GM19324 (cell line): ENCODE results near the gene CPNE6.
"Not testable (repeated sequence)": the region's sequence is repeated elsewhere in the genome, so short reads cannot be mapped to it uniquely, and the experiment has no call there.

Experiments used
- ATAC-seq: cut with Tn5 transposase; IDR thresholded peaks from one replicate; pipeline ENCODE4 v1.9.1; 2021; ENCODE audit warnings: mild to moderate bottlenecking, moderate library complexity; ENCODE audit not compliant: unreplicated experiment, low FRiP score

Gene CPNE6

DNA sequence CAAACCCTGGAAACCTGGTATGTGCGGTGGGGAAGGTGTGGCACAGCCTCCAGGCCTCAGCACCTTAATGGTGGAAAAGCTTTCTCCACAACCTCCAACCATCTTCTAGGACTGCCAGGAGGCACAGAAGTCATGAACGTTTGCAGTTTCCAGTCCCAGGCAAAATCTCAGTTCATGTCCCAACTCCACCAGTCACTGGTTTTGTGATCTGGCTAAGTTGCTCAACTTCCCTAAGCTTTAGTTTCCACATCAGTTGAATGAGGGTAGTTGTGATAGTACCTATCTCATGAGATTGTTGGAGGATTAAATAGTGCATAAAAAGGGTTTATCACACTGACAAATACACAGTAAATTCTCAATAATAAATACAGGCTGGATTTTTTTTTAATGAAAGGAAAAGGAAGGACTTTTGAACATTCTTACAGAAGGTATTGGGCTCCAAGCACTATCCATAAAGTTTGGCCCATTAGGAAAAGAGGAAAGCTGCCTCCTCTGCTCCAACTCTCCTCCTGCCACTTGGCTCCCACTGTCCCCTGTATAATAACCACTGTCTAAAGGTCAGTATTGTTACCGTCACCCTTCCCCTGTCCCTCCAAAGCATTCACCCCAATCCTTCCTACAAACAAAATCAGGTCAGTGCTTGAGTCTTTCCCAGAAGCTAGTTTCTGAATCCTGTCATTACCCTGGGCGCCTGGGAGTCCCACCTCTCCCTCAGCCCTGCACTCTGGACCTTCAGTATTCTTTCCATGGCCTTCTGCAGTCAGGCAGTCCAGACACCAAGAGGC is 29.0 kb downstream of the CPNE6 start:
- no peak for ATAC-seq

DNA sequence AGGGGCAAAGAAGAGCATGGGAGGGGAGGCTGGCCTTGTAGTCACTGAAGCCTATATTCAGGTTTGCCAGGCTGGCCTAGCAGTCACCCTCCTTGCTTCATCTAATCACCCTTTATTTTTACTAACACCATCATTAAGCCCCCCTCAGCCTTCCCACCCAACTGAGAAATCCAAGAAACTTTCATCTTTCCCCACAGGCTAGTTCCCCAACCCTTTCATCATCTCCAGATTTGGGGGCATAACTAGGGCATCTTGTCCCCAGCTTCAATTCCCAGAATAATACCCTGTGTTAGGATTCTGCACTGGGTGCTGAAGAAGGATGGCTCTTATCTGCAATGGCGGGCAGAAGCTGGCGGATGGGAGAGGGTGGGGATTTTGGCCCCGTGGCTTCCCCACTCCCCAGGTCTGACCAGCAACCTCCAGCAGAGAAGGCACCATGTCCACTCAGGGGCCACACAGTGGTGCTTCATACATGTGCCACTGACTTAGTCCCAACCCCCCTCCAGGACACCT is 29.7 kb downstream of the CPNE6 start:
- ATAC-seq, result no peak

DNA sequence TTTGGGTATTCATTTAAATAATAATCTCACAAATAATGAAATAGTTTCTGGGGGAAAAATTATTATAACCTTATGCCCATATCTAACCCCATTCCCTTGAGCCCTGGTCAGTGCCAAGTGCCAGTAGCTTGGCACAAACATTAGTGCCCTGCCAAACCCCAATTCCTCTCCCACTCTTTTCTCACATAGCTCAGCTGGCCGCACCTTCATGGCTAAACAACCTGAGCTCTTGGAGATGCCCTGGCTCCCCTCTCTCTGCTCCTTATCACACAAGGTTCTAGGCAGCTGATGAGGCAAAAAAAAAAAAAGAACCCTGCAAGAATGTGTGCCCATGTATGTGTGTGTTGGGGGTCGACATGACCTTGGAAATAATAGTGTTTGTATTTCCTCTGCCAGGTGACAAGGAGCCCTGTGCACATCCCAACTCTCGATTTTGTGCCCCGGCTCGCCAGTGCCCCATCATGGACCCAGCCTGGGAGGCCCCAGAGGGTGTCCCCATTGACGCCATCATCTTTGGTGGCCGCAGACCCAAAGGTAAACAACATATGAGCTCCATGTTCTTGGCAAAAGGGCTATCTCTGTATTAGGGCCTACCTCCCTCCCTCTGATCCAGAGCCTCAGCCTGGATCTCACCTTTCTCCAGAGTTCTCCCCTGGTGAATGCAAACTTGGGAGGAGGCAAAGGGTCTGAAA is 31.1 kb downstream of the CPNE6 start:
- no peak for ATAC-seq

DNA sequence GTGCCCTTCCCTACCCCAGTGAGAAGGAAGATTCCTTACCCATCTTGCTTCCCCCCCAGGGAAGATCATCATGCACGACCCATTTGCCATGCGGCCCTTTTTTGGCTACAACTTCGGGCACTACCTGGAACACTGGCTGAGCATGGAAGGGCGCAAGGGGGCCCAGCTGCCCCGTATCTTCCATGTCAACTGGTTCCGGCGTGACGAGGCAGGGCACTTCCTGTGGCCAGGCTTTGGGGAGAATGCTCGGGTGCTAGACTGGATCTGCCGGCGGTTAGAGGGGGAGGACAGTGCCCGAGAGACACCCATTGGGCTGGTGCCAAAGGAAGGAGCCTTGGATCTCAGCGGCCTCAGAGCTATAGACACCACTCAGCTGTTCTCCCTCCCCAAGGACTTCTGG is 32.1 kb downstream of the CPNE6 start:
- no peak for ATAC-seq

DNA sequence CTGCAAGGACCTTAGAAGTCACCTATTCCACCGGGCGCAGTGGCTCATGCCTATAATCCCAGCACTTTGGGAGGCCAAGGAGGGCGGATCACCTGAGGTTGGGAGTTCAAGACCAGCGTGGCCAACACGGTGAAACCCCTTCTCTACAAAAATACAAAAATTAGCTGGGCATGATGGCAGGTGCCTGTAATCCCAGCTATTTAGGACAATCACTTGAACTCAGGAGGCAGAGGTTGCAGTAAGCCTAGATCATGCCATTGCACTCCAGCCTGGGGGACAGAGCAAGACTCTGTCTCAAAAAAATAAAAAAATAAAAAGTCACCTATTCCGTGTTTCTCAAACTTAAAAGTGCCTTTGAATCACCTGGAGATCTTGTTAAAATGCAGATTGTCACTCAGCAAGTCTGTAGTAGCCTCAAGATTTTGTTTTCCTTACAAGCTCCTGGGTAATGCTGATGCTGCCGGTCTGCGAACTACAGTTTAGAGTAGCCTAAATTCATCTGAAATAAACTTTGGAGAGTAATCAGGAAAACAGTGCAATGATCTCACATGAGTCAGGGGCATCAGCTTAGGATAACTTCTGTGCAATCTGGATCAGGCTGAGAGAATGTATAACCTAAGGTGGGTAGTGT is 34.4 kb downstream of the CPNE6 start:
- not testable (repeated sequence) for ATAC-seq

DNA sequence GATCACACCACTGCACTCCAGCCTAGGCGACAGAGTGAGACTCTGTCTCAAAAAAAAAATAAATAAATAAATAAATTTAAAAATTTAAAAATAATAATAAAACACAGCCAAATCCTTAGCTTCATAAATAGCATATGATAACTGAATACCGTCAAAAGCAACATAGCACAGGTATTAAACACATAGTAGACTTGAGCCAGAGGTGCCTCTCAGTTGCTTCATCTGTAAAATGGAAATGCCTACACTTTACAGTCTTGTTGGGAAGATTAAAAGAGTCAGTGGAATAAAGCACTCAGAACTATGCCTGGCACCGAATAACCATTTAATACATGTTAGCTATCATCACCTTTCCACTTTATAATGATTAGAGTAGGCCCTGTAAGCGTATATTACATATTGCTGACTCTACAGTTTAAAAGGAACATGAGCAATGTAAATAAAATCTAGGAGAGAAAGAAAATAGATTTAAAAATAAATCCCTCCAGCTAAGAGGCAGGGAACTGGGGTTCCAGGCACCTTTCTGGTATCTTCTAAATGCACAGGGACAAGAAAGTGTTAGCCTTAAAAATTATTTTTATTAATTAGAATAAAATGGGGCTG is 35.4 kb downstream of the CPNE6 start:
- ATAC-seq, result no peak

DNA sequence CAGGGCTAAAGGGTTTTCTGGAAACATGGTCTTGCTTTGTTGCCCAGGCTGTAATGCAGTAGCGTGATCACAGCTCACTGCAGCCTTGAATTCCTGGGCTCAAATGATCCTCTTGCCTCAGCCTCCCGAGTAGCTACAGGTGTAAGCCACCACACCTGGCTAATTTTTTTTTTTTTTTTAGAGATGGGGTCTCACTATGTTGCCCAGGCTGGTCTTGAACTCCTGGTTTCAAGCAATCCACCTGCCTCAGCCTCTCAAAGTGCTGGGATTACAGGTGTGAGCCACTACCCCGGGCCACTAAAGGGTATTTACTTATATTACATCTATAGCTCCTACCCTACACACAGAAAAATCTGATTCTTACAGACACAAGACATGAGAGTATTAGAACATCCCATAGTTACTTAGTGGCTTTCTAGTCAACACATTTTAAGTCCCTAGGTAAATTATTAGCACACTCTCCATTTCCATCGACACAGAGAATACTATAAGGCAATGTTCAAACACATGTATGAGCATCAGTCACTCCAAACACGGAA is 37.0 kb downstream of the CPNE6 start:
- ATAC-seq, result peak; percentile 26

DNA sequence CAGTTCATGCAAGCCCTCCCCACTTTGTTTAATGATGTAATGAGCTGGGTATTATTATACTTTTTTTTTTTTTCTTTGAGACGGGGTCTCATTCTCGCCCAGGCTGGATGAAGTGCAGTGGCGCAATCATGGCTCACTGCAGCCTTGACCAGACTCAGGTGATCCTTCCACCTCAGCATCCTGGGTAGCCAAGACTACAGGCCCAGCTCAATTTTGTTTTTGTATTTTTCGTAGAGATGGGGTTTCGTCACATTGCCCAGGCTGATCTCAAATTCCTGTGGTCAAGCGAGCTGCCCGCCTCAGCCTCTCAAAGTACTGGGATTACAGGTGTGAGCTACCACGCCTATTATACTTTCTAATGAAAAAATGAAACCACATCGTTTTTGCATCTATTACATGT is 38.7 kb downstream of the CPNE6 start:
- ATAC-seq, result no peak

DNA sequence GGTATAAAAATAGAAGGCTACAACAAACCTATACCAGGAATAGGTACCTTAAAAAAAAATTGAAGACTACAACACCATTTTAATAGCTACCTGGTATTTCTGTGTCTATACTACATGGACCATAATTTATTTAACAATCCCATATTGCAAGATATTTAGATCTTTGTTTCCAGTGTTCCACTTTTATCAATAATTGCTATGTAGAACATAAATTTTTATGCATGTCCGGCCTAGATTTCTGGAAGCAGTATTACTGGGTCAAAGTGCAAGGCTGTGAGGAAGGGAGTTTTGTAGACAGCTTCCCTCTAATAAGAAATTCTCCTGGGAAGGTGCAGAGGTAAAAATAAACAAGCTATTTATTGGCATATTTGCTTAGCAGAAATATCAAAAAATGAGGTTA is 39.2 kb downstream of the CPNE6 start:
- ATAC-seq, result no peak

DNA sequence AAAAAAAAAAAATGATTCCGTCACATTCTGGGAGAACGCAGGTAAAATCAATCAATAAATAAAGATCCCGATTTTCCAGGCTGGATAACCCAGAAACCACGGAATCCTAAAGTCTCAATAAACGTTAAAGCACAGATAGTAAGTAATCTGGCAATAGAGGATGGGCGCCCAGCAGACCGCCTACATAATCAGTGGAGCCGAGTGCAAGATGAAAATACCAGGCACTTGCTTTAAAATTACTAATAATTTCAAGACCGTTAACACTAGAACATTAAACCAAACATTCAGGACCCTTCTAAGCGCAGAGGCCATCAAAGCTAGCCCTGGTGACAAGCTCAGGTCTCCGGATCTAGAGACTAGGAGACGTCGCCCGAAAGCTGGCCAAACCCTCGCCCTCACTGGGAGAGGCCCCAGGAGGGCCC is 42.0 kb downstream of the CPNE6 start:
- ATAC-seq, result no peak

DNA sequence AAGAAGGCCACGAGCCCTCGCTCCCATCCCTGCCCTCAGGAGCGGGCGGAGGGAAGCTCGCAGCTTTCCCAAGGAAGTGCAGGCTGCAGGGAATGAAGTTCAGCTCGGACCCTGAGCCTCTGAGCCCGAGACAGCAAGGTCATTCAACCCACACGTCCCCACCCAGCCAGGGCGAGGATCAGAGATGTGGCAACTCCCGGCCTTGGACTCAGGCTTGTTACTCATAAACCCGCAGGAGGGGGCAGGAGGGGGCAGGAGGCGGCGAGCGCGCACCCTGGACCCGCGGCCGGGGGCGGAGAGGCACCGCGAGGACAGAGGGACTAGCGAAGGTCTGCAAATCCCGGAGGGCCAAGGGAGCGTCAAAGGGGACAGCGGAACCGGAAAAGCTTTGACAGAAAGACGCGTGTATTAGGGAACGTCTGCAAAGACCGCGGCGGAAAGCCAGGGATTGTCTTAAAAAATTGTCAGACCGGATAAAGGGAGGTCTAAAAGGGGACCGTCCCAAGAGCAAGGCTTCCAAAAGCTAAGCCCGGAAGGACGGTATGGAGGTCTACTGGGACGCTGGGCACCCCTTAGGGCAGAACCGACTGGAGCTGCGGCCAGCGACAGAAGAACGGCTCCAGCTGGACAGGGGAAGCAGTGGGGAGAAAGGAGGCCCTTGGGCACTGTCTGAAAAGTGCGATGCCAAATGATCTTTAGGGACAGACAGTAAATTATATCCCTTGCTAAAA is 42.6 kb downstream of the CPNE6 start:
- peak; percentile 29 for ATAC-seq

DNA sequence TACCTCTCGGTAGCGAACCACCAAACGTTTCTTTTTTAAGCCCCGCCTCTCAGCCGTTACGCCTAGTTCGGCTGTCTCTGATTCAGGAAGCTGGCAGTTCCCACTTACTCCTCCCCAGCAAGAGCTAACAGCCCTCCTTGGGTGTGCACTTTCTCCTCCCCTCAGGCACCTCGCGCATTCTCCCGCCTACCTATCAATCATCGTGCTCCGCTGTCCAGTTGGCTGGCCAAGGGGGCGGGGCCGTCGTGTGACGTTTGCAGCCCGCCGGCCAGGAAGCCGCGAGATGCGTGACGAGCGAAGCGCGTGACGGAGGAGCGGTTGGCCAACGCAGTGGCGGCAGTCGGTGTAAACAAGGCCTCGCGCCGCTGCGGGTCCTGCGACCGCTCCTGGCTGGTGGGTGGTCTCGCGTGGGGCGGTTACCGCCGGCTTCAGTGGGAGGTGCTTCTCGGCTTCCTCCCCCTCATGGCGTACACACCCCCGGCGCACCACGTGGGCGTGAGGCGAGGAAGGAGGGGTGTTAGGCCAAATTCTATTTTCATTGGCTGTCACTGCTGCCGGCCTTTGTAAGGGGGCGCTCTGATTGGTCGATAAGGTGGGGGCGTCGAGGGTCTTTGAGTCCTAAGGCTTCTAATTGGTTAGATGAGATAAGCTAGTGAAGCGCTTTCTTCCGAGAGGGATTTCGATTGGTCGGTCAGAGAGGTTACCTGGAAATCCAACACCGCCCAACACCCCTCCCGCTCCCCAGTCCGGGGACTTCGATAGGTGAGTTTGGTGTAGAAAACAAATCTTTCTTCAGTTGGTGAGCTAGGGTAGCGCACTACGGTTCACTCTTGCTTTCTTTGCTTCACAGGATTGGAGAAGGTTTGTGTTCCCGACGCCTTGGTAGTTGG is 43.4 kb downstream of the CPNE6 start, which contains the start of the genes DCAF11 and NRL:
Gene DCAF11 (plus strand): TSS at position 246 of the 890 bp plus-strand sequence. CDS start 818 bp downstream, outside the sequence.
Gene NRL (minus strand): TSS at position 418 of the 890 bp plus-strand sequence. CDS start 32,101 bp downstream, outside the sequence.
- ATAC-seq, result peak; percentile 91

DNA sequence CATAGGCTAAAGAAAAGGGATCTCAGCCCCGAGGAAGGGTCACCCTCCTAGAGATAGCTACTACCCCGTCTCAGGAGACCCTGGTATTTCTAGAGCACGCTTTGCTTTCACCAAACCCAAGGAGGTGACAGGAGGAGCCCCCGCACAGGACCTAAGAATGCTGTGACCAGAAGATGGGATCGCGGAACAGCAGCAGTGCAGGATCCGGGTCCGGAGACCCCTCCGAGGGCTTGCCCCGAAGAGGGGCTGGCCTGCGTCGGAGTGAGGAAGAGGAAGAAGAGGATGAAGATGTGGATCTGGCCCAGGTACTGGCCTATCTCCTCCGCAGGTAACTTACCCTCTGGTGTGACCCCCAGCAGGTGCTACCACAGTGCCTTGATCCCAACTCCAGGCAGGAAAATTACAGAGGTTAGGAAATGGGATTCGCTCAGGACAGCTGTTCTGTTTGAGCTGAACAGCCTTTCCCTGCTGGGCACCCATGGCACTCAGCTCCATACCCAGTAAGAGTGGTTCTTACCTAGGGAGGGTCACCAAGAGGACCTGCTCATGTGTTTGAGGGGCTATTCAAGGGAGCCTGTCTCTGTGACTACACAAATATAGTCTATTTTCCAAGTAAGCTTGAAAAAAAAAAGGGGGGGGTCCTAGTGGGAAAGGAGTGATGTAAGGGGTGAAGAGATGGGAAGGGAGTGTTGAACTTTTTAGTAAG is 44.2 kb downstream of the CPNE6 start:
- no peak for ATAC-seq

DNA sequence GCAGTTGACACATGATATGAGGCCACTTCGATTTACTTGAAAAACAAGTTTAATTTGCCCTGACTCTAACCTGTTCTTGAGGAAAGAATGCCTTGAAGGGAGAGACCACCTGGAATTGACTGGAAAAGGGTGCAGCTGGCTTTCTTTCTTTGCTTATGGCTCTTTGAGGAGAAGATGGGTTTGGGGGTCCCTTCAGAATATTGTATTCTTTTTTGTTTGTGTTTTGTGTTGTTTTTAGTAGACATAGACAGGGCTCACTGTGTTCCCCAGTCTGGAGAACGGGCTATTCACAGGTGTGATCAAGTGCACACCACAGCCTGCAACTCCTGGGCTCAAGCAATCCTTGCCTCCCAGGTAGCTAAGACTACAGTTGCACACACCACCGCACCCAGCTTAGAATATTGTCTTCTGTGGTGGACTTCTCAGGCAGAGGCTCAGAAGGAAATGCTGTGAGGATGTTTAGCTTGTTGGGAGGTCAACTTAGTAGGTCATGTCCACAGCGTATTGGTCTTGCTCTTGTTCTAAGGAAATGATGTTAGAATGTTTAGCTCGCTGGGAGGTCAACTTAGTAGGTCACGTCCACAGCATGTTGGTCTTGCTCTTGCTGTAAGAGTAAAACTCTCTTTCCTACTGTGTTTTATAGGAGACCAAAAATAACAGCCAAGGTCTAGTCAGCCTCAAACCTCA is 44.9 kb downstream of the CPNE6 start:
- ATAC-seq, result no peak

DNA sequence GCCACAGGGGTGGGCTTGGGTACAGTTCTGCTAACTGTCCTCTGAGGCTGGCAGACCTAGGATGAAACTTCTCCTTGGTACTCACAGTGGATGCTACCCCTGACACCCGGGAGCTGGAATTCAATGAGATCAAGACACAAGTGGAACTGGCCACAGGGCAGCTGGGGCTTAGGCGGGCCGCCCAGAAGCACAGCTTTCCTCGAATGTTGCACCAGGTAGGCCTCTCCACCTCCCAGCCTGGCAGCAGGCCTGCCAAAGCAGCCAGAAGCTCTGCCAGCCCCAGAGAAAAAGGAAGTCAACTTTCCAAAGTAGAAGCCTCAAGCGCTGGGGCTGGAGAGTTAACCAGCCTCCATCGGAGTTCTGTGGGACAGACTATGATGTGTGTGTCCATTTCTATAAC is 45.8 kb downstream of the CPNE6 start:
- ATAC-seq, result no peak

DNA sequence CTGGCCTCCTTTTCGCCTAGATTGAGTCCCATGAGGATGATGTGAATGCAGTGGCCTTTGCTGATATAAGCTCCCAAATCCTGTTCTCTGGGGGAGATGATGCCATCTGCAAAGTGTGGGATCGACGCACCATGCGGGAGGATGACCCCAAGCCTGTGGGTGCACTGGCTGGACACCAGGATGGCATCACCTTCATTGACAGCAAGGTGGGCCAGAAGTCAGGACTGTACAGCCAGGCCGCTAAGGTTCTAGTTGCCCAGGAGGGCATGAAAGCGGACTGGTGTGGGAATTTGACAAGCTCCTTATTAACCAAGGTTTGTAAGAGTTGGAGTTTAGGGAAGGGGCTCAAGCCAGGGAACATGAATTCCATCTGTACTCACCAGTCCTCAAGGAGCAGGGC is 48.3 kb downstream of the CPNE6 start:
- ATAC-seq, result no peak

DNA sequence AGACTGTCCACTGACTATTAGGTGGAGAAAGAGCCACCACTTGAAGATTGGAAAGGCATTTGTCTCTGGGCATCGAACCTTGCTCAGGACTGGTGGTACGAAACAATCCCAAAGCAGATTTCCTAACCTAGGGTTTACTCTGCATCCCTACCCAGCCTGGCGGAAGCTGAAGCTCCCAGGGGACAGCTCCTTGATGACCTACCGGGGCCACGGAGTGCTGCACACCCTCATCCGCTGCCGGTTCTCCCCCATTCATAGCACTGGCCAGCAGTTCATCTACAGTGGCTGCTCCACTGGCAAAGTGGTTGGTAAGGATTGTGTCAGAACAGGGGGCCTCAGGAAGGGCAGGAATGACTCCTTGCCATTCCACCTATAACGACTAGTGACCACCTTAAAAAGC is 49.8 kb downstream of the CPNE6 start:
- no peak for ATAC-seq

DNA sequence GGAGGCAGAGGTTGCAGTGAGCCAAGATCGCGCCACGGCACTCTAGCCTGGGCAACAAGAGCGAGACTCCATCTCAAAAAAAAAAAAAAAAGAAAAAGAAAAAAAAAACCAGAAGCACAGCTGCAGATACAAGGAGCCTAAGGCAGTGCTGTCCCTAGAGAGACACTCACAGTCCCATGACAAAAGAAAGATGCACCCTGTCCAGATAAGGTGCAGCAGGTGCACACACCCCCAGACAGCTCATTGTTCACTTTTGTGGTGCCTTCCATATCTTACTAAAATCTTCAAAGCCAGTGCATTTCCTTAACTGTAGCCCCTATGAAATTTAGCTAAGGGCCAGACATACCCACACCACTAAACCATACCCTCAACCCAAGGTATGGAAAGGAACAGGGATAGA is 51.1 kb downstream of the CPNE6 start:
- no peak for ATAC-seq
